Neural progenitor cell (in vitro differentiated cells): ENCODE data around the gene CFAP206. TPM values are rescaled to one million over a fixed set of nuclear protein-coding genes. Genes with fewer than 3 reads are reported as not detected.

Experiments used
- DNase-seq: peaks from one replicate; pipeline ENCODE4 v3.0.0-alpha.2; 2016; ENCODE audit warnings: low spot score
- H2AFZ ChIP-seq: fragments of 200-600 bp; sonication (generic); replicated peaks from 2 replicates; pipeline ENCODE4 v1.6.1; 2016; ENCODE audit warnings: antibody characterized with exemption
- H3F3A ChIP-seq: fragments of 200-600 bp; sonication (generic); 2 replicates; pipeline ENCODE4 v1.6.1; 2016; ENCODE audit warnings: antibody characterized with exemption, low read depth
- H3K27ac ChIP-seq: fragments of 200-600 bp; sonication (generic); 2 replicates; pipeline ENCODE4 v1.5.1; 2016; ENCODE audit warnings: mild to moderate bottlenecking
- H3K27me3 ChIP-seq: fragments of 200-600 bp; sonication (generic); 2 replicates; pipeline ENCODE4 v1.6.1; 2016; ENCODE audit warnings: mild to moderate bottlenecking, moderate library complexity
- H3K36me3 ChIP-seq: fragments of 200-600 bp; sonication (generic); 2 replicates; pipeline ENCODE4 v1.5.1; 2016
- H3K4me1 ChIP-seq: fragments of 200-600 bp; sonication (generic); 2 replicates; pipeline ENCODE4 v1.6.1; 2016; ENCODE audit warnings: mixed run types
- H3K4me2 ChIP-seq: fragments of 200-600 bp; sonication (generic); 2 replicates; pipeline ENCODE4 v1.6.1; 2016
- H3K4me3 ChIP-seq: fragments of 200-600 bp; sonication (generic); 2 replicates; pipeline ENCODE4 v1.5.1; 2016
- H3K79me2 ChIP-seq: fragments of 200-600 bp; sonication (generic); 2 replicates; pipeline ENCODE4 v1.6.1; 2016; ENCODE audit warnings: low read depth
- H3K9ac ChIP-seq: fragments of 200-600 bp; sonication (generic); 2 replicates; pipeline ENCODE4 v1.6.1; 2016
- H3K9me3 ChIP-seq: fragments of 200-600 bp; sonication (generic); 2 replicates; pipeline ENCODE4 v1.5.1; 2016; ENCODE audit warnings: low read depth
- H4K20me1 ChIP-seq: fragments of 200-600 bp; sonication (generic); 2 replicates; pipeline ENCODE4 v1.6.1; 2016; ENCODE audit warnings: low read depth
- H3K27ac Mint-ChIP-seq: 3 replicates; pipeline ENCODE4 v1.8.0; 2021; ENCODE audit warnings: mixed read lengths
- H3K27me3 Mint-ChIP-seq: 2 replicates; pipeline ENCODE4 v1.8.0; 2022; ENCODE audit warnings: low read depth, mild to moderate bottlenecking, inconsistent platforms, moderate library complexity, mixed read lengths; ENCODE audit not compliant: insufficient read depth
- H3K36me3 Mint-ChIP-seq: 3 replicates; pipeline ENCODE4 v1.8.0; 2021; ENCODE audit warnings: mixed read lengths
- H3K4me1 Mint-ChIP-seq: 3 replicates; pipeline ENCODE4 v1.8.0; 2021; ENCODE audit warnings: mixed read lengths
- H3K4me3 Mint-ChIP-seq: 3 replicates; pipeline ENCODE4 v1.8.0; 2021; ENCODE audit warnings: mild to moderate bottlenecking, moderate library complexity, mixed read lengths
- H3K9me3 Mint-ChIP-seq: 3 replicates; pipeline ENCODE4 v1.8.0; 2020; ENCODE audit warnings: mixed read lengths
- EZH2 ChIP-seq: fragments of 200-600 bp; sonication (generic); IDR thresholded peaks from 2 replicates; pipeline ENCODE4 v1.6.1; 2017; ENCODE audit warnings: antibody characterized with exemption, mild to moderate bottlenecking, moderate library complexity
- EZH2phosphoT487 ChIP-seq: fragments of 200-600 bp; sonication (generic); IDR thresholded peaks from 2 replicates; pipeline ENCODE4 v1.6.1; 2017; ENCODE audit warnings: antibody characterized with exemption
- total RNA-seq: library from RNA; depleted of rRNA; stranded (reverse); fragments of >200 nt; gene quantifications from 2 replicates; pipeline ENCODE4 v1.2.3, GENCODE V29; 2015; ENCODE audit warnings: low replicate concordance
- TF ChIP-seq, protein P1 (sequence below): fragments of 200-600 bp; sonication (generic); IDR thresholded peaks from 2 replicates; pipeline ENCODE4 v1.5.1; 2017; ENCODE audit warnings: antibody characterized with exemption, mild to moderate bottlenecking

CFAP206 gene
- total RNA-seq, 1 donor from 2014 or later: 0.52 TPM

DNA sequence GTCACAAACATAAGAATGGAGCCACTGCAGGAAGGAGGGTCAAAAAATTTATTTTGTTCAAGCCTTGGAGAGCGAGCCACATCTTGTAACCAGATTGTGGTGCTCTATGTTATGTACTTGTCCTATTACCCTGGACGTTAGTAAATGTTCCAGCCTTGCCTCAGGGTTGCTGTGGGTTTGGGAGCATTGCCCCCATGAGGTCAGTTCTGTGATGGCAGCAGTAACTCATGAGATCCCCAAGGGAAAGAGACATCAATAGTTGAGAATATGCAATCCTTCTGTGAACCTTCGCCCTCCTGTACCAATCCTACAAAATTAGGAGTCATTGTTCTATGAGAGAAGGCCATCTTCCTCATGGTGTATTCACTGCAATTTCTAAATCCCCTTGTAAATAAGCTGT, 16.4 kb upstream of the CFAP206 start:
- H3K36me3 ChIP-seq: no peaks in the 10 kb centered on the region
- no peak overlapping the region for H3K4me3 ChIP-seq
- H3K27ac ChIP-seq: no peak overlapping the region
- no peak overlapping the region for H2AFZ ChIP-seq
- H3K27me3 Mint-ChIP-seq: no peaks in the 10 kb centered on the region
- H3K79me2 ChIP-seq: no peaks in the 10 kb centered on the region
- no peaks in the 10 kb centered on the region for H3K36me3 Mint-ChIP-seq
- no peaks in the 10 kb centered on the region for H3K27me3 ChIP-seq
- H3K4me2 ChIP-seq: no peak overlapping the region
- H3K4me3 Mint-ChIP-seq: no peak overlapping the region
- no peaks in the 10 kb centered on the region for H3K4me1 Mint-ChIP-seq
- no peaks in the 10 kb centered on the region for H3K9me3 ChIP-seq
- H3K4me1 ChIP-seq: no peaks in the 10 kb centered on the region
- no peaks in the 10 kb centered on the region for H3K9me3 Mint-ChIP-seq
- H3F3A ChIP-seq: no peaks in the 10 kb centered on the region
- no peaks in the 10 kb centered on the region for H4K20me1 ChIP-seq
- no peak overlapping the region for H3K27ac Mint-ChIP-seq
- no peak overlapping the region for H3K9ac ChIP-seq
- DNase-seq: peak; percentile 70
- no peak for TF ChIP-seq EZH2phosphoT487
- TF ChIP-seq EZH2: no peak
- TF ChIP-seq, protein P1, sequence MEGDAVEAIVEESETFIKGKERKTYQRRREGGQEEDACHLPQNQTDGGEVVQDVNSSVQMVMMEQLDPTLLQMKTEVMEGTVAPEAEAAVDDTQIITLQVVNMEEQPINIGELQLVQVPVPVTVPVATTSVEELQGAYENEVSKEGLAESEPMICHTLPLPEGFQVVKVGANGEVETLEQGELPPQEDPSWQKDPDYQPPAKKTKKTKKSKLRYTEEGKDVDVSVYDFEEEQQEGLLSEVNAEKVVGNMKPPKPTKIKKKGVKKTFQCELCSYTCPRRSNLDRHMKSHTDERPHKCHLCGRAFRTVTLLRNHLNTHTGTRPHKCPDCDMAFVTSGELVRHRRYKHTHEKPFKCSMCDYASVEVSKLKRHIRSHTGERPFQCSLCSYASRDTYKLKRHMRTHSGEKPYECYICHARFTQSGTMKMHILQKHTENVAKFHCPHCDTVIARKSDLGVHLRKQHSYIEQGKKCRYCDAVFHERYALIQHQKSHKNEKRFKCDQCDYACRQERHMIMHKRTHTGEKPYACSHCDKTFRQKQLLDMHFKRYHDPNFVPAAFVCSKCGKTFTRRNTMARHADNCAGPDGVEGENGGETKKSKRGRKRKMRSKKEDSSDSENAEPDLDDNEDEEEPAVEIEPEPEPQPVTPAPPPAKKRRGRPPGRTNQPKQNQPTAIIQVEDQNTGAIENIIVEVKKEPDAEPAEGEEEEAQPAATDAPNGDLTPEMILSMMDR: peak; percentile 69

DNA sequence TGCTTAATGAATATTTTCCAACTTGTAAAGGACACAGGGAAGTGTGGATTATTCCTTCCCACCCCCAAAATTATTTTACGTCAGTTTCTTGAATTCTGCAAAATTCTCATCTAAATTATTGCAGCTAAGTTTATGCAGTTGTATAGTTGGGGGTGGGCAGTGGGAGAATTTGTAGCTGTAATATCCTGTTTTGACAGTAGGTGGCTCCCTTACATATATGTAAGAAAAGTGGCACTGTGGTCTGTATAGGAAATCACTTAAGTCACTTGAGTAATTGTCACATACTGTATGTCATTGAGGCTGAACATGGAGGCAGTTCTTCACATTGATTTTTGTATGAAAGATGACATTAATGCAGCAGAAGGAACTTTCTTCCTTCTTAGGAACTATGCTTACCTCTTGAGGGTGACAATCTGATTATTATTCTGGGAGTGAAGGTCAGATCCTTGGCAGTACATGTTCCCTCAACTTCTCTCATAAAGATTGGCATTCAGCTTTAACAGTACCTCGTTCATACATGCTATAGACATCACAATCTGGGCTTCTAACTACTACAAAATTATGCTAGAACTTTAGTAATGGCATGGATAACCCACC, 14.6 kb upstream of the CFAP206 start:
- peaks cover 3% of the 10 kb centered on the region for H3K4me1 Mint-ChIP-seq
- Histone ChIP-seq H3K4me1 (no peaks in the 10 kb centered on the region), H3K27ac (no peak overlapping the region), H2AFZ (no peak overlapping the region), H3K36me3 (no peaks in the 10 kb centered on the region), H3K9me3 (no peaks in the 10 kb centered on the region), H3K79me2 (no peaks in the 10 kb centered on the region), H3K4me2 (no peak overlapping the region), H3K27me3 (no peaks in the 10 kb centered on the region), H3K9ac (no peak overlapping the region), H3F3A (no peaks in the 10 kb centered on the region), H4K20me1 (no peaks in the 10 kb centered on the region), H3K4me3 (no peak overlapping the region)
- H3K27me3 Mint-ChIP-seq: no peaks in the 10 kb centered on the region
- no peak overlapping the region for H3K27ac Mint-ChIP-seq
- TF ChIP-seq, protein P1: peak; percentile 75
- TF ChIP-seq EZH2phosphoT487 (no peak), EZH2 (no peak)
- no peaks in the 10 kb centered on the region for H3K9me3 Mint-ChIP-seq
- H3K4me3 Mint-ChIP-seq: no peak overlapping the region
- peak; percentile 74 for DNase-seq
- H3K36me3 Mint-ChIP-seq: no peaks in the 10 kb centered on the region

DNA sequence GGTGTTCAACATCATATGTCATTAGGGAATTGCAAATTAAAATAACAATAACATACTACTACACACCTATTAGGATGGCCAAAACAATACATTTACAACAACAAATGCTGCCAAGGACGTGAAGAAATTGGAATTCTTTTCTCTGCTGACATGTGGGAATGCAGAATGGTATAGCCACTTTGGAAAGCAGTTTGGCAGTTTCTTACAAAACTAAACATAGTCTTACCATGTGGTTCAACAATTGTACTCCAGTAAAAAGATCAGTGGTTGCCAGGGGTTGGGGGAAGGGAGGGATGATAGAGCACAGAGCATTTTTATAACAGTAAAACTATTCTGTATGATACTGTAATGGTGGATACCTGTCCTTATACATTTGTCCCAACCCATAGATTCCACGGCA, 12.3 kb upstream of the CFAP206 start:
- TF ChIP-seq, protein P1: no peak
- TF ChIP-seq EZH2phosphoT487 (no peak), EZH2 (no peak)
- no peak overlapping the region for H2AFZ ChIP-seq
- no peak overlapping the region for H3K4me3 ChIP-seq

More for the DNA sequence above, 12.3 kb upstream of the CFAP206 start:
- H3K36me3 Mint-ChIP-seq: no peaks in the 10 kb centered on the region
- H3K9ac ChIP-seq: no peak overlapping the region
- no peak overlapping the region for H3K4me2 ChIP-seq
- no peaks in the 10 kb centered on the region for H3K9me3 ChIP-seq
- no peaks in the 10 kb centered on the region for H3K27me3 Mint-ChIP-seq
- no peaks in the 10 kb centered on the region for H3K27me3 ChIP-seq
- H3K27ac Mint-ChIP-seq: no peak overlapping the region
- no peaks in the 10 kb centered on the region for H4K20me1 ChIP-seq
- no peak for DNase-seq
- no peaks in the 10 kb centered on the region for H3K36me3 ChIP-seq
- H3K4me1 ChIP-seq: no peaks in the 10 kb centered on the region
- H3K27ac ChIP-seq: no peak overlapping the region
- peaks cover 3% of the 10 kb centered on the region for H3K4me1 Mint-ChIP-seq
- no peaks in the 10 kb centered on the region for H3F3A ChIP-seq
- no peaks in the 10 kb centered on the region for H3K9me3 Mint-ChIP-seq
- H3K4me3 Mint-ChIP-seq: no peak overlapping the region
- H3K79me2 ChIP-seq: no peaks in the 10 kb centered on the region
